Stimulated activated CD4-positive, alpha-beta T cell treated with anti-CD3 and anti-CD28 coated beads, Interleukin-1b, Interleukin-23, amount 100 ng/mL, for 4 hours (primary cell): ENCODE data around the gene TMEM50A.
A peak's percentile ranks its signal among the peaks of the same experiment; 100 is the strongest.
"Not testable (repeated sequence)": the region's sequence is repeated elsewhere in the genome, so short reads cannot be mapped to it uniquely, and the experiment has no call there.

Experiments used
- DNase-seq, 2 donors: peaks; one replicate each; pipeline ENCODE4 v3.0.0-alpha.2; 2020; ENCODE audit warnings: low read depth in 2 of 2

TMEM50A gene

DNA sequence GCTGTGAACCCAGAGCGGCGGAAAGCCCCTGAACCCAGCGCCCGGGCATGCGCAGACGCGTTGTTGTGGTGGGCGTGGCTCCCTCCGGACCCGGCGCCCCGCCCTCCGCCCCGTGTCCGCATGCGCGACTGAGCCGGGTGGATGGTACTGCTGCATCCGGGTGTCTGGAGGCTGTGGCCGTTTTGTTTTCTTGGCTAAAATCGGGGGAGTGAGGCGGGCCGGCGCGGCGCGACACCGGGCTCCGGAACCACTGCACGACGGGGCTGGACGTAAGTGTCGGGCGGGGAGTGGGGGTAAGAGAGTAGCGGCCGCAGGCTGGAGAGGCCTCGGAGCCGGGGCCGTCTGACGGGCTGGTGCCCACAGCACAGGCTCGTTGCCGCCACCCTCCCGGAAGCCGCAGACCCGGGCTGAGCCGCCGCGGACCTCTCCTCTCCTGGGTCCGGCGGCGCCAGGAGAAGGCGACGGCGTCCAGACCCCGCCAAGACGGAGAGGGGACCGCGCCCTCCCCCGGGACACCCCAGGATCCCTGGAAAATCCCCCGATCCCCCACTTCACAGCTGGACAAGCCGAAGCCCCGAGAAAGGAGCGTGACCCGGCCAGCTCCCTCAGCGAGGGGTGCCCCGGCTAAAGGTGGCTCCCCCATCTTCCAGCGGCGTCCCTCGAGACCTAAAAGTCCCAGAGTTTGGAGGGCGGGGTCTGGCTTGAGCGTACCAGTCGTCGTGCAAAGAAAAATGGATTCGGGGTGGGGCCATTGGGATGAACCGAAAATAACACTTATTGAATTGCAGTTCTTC, at the start of gene TMEM50A:
Gene TMEM50A (plus strand): TSS at position 147 of the 794 bp plus-strand sequence. CDS start 2,153 bp downstream, outside the sequence.
- DNase-seq, result peak; percentile 85 to 88

GRCh38 chr1:25288573-25289101, 49.5 kb upstream of the TMEM50A start:
- not testable (repeated sequence) for DNase-seq

DNA sequence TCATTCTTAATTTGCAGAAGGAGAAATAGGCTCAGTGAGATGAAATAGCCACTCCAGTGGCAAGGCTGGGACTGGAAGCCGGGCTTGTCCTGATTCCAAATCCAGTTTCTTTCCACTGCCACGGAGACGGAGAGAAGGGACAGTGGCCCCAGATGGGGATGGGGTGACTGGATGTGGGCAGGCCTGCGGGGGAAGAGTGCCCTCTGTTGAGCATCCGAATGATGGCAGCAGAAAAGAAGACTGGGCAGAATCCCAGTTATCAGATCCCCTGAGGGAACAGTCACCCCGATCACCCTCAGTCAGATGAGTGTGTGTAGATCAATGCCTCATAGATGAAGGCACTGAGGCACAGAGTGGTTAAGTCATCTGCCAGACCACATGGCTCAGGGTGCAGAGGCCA, 48.1 kb upstream of the TMEM50A start:
- DNase-seq, result not testable (repeated sequence)

GRCh38 chr1:25293426-25293825, 44.7 kb upstream of the TMEM50A start:
- not testable (repeated sequence) for DNase-seq

DNA sequence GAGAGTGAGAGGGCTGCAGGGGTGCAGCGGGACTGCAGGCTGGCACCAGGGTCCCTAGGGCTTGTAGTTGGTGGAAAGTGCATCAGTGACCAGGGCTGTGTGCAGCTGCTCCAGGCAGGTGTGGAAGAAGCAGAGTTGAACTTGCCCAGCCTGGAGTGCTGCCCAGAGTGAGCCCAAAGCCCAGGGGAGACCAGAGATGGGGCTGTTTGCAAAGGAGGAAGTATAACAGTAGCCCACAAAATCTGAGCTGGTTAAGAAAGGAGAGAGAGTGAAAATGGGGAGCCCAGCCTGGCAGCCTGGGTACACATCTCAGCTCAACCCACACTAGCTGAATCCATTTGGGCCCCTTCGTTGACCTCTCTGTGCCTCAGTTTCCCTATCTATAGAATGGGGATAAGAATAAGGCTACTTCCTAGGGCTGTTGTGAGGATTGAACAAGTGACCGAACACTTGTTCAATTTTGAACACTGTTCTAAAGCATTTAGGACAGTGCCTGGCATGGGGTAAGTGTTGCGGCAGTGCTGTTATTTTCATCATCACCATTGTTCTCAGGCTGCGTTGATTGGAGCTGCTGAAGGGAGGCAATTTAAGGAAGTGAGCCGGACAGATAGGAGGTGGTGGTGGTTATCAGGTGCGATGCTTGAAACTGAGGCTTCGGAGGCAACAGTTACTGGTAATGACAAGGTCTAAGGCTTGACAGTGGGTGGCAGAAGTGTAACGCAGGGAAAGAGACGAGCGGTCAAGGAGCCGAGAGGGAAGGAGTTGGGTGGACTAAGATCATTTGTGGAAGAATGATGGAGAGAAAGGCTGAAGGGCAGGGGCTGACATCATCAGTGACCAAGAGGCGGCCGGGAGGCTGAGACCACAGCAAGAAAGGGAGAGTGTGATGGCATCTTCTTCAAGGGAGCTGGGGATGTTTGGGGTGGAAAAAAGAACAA, 43.0 kb upstream of the TMEM50A start:
- DNase-seq, result not testable (repeated sequence)

- not testable (repeated sequence) for DNase-seq
These were observed 41.6 kb upstream of the TMEM50A start for GRCh38 chr1:25296501-25296900.

DNA sequence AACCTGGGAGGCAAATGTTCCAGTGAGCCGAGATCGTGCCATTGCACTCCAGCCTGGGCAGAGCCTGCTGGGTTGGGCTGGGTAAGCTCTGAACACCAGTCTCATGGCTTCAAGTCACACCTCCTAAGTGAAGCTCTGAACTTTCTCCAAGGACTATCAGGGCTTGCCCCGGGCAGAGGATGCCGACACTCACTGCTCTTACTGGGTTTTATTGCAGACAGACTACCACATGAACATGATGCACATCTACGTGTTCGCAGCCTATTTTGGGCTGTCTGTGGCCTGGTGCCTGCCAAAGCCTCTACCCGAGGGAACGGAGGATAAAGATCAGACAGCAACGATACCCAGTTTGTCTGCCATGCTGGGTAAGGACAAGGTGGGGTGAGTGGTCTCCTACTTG, 37.4 kb upstream of the TMEM50A start:
- not testable (repeated sequence) for DNase-seq

GRCh38 chr1:25302330-25302729, 35.8 kb upstream of the TMEM50A start:
- not testable (repeated sequence) for DNase-seq

DNA sequence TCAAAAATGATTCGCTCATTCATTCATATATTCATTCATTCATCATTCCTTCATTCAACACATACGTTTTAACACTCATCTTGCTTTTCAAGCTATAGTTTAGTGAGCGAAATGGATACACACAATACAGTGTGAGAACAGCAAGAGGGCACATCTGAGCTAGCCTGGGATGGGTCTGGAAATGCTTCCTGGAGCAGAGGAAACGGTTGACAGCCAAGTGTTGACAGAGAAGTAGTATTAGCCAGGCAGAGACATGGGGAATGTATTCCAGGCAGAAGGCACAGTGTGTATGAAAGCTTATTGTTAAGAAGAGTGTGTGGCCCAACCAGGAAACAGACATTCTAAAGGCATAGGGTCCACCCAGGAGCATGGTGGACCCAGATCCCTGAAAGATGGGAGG, 33.2 kb upstream of the TMEM50A start:
- not testable (repeated sequence) for DNase-seq

DNA sequence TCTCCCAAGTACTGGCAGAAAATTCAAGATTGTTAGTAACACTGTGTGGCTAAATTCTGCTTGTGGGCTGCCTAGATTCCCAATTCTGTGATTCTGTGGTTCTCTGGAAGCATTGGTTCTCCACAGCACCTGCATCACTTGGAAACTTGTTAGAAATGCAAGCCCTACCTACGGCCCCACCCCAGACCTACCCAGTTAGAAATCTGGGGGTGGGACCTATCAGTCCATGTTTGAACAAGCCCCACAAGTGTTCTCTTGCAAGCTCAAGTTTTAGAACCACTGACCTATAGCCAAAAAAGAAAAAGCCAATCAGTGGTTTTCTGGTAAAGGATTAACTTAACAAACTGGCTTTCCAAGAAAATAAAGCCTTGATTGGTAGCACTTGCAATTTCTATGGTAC, 30.0 kb upstream of the TMEM50A start:
- not testable (repeated sequence) for DNase-seq

GRCh38 chr1:25309085-25309484, 29.0 kb upstream of the TMEM50A start:
- DNase-seq, result not testable (repeated sequence)

DNA sequence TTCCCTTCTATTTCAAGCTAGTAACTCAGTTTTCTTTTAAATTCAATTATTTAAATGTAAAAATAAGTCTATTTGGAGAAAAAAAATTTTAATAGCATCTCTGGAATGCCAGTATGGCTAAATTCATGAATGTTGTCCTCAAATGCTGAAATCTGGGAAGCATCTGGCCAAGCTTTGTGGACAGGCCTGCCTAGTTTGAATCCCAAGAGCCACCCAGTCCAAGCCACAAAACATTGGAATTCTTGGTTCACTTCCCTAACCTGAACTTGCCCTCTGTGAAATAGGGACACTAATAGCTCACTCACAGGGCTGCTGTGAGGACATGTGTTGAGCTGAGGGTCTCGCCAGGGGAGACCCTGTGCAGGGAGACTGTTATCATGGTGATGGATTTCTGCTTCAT, 28.6 kb upstream of the TMEM50A start:
- DNase-seq, result not testable (repeated sequence)

DNA sequence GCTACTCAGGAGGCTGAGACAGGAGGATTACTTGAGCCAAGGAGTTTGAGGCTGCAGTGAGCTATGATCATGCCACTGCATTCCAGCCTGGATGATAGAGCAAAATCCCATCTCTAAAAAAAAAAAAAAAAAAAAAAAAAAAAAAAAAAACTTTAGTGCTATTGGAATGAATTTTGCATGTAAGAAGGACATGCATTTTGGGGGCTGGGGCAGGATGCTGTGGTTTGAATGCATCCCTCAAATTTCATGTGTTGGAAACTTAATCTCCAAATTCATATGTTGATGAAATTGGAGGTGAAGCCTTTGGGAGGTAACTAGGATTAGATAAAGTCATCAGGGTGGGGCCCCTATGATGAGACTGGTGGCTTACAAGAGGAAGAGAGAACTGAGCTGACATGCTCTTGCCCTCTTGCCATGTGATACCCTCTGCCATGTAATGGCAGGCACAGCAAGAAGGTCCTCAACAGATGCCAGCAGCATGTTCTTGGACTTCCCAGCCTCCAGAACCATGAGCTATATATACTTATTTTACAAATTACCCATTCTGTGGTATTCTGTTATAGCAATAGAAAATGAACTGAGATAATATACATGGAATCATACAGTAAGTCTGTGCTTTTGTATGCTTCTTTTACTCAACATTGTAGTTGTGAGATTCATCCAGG, 25.2 kb upstream of the TMEM50A start:
- not testable (repeated sequence) for DNase-seq

DNA sequence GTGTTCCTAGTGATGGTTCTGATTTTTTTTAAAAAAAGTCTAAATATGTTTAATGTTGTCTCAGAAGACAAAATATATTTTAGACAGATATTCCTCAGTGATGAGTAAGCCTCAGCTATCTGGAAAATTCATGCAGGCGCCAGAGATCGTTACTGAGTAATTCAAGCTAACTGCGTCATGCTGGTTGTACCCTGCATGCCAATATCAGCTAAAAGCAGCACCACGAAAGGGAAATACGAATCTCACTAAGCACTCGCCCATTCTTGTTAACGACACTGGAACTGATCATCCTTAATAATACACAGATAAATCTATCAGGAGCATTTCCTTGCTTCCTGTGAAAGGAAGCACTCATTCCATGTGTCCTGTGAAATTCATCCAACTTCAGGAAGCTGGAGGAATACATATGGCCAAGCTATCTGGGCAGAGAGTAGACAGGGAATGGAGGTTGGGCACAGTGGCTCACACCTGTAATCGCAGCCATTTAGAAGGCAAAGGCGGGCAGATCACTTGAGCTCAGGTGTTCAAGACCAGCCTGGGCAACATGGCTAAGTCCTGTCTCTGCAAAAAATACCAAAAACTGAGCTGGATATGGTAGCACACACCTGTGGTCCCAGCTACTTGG, 17.7 kb upstream of the TMEM50A start:
- not testable (repeated sequence) for DNase-seq

- not testable (repeated sequence) for DNase-seq
These were observed 16.0 kb upstream of the TMEM50A start for GRCh38 chr1:25322127-25322526.

DNA sequence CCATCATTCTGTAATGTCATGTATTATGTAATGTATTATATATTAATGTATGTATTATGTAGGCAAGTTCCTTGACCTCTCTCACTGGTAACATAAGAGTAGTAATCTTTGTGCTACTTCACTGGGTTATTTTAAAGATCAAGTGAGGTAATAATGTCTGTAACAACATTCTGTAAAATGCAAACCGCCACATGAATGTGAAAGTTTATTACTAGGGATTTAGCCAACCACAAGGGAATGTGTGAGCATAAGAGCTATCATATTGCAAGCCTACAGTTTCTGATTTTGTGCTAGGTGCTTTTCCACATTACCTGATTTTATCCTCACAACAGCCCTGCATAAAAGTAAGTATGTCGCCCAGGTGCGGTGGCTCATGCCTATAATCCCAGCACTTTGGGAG, 13.7 kb upstream of the TMEM50A start:
- DNase-seq, result not testable (repeated sequence)

DNA sequence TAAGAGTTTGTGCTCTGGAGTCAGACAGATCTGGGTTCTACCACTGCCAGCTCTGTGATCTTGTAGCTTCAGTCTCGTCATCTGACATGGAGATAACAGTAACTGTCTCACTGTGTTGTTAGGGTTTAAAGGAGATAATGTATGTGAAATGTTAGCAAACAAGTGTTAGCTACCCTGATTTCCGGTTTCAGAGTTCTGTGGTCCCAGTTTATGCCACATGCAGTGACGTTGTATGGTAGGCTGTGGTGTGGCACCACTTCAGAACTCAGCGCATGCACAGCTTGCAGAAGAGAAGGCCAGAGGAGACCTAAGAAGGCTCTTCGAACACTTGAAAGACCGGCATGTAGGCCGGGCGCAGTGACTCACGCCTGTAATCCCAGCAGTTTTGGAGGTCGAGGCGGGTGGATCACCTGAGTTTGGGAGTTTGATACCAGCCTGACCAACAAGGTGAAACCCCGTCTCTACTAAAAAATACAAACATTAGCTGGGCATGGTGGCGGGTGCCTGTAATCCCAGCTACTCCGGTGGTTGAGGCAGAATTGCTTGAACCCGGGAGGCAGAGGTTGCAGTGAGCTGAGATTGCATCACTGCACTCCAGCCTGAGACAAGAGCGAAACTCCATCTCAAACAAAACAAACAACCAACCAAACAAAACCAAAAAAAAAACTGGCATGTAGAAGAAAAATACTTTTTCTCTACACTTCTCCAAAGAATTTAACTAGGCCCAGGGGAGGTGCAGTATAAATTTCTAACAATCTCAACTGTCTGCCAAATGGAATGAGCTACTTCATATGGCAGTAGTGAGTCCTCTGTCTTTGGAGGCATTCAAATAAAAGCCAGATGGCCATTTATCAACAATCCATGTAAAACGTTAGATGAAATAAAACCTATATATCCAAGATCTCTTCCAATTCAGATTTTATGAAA, 10.0 kb upstream of the TMEM50A start:
- DNase-seq, result not testable (repeated sequence)

- not testable (repeated sequence) for DNase-seq
These were observed 9.3 kb upstream of the TMEM50A start for GRCh38 chr1:25328791-25329185.

DNA sequence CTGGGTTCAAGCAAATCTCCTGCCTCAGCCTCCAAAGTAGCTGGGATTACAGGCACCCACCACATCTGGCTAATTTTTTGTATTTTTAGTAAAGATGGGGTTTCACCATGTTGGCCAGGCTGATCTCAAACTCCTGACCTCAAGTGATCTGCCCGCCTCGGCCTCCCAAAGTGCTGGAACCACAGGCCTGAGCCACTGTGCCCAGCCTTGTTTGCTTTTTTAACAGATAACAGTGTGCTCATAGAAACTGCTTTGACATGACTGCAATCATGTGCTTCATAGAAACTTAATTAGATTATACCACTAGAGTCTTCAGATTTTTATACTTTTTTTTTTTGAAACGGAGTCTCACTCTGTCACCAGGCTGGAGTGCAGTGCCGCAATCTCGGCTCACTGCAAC, 8.8 kb upstream of the TMEM50A start:
- DNase-seq, result not testable (repeated sequence)

- DNase-seq, result not testable (repeated sequence)
These were observed 8.2 kb upstream of the TMEM50A start for GRCh38 chr1:25329950-25330349.
